Measurements from ENCODE around the gene YEATS4.

The YEATS4 gene

DNA sequence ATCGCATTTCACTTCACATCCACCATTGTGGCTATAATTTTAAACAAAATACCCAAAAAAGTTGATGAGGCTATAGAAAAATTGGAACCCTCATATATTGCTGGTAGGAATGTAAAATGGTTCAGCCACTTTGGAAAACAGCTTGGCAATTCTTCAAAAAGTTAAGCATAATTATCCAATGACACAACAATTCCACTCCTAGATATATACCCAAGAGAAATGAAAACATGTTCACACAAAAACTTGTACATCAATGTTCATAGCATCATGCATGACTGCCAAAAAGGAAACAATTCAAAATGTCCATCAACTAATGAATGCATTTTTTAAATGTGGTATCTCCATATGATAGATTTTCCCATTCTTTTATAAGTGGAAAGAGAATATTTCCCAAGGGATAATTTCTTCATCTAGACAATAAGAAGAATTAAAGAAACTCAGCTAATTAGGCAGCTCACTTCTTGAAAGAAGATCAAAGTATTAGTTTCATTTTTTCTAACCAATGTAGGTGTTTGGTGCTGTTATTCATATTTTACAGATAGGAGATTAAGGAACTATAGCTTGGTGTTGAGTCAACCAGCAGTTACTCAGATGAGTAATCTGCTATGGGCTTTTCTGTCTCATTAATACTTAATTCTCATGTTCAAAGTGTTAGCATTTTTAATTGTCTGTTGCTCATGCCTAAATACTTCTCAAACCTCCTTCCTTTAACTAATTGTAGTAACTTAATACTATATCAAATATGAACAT is 32.8 kb downstream of the YEATS4 start:
- DNase-seq (ENCODE audit: low spot score): no peak

- no peak for DNase-seq (ENCODE audit: low spot score)
Observed at GRCh38 chr12:69396041-69396440, 36.5 kb downstream of the YEATS4 start.

DNA sequence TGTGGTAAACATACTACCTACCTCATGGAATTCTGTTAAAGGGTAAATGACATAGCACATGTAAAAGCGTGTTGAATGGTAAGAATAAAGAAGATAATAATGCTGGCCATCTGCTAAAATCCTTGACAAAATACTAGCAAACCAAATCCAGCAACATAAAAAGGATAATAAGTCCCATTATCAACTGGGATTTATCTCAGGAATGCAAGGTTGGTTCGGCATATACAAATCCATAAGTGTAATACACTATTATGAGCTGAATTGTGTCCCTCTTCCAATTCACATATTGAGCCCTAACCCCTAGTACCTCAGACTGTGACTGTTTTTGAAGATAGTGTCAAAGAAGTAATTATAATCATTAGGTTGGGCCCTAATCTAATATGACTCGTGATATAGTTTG is 37.4 kb downstream of the YEATS4 start:
- no peak for DNase-seq (ENCODE audit: low spot score)

DNA sequence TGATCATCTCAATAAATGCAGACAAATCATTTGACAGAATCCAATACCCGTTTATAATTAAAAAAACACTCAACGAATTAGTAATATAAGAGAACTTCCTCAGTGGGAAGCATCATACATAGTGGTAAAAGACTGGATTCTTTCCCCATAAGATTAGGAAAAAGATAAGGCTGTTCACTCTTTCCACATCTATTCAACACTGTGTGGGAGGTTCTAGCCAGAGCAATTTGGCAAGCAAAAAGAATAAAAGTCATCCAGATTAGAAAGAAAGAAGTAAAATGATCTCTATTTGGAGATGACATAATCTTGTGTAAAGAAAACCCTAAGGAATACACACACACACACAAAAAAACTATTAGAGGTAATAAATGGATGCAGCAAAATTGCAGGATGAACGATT is 38.4 kb downstream of the YEATS4 start:
- no peak for DNase-seq (ENCODE audit: low spot score)

DNA sequence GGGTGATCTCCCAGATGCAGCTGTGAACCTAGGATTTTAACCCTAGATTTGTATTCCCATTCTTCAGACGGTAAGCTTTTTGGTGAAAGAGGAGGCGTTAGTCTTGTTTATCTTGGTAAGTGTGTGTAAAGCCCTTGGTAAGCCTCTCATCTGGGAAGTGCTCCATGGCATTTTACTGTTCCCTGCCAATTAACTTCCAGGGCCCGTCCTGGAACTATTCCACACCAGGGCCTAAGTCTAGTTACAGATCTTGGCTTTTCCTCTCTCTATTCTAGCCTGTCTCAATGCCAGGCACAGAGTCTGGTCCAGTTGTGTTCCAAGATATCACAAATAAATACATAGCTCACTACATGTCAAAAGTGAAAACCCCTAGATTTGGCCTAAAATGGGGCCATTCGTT is 42.4 kb downstream of the YEATS4 start:
- no peak for DNase-seq (ENCODE audit: low spot score)

GRCh38 chr12:69404851-69405565 is 45.5 kb downstream of the YEATS4 start:
- no peak for DNase-seq (ENCODE audit: low spot score)

- DNase-seq (ENCODE audit: low spot score): no peak
Observed at GRCh38 chr12:69405566-69405865, 46.0 kb downstream of the YEATS4 start.

DNA sequence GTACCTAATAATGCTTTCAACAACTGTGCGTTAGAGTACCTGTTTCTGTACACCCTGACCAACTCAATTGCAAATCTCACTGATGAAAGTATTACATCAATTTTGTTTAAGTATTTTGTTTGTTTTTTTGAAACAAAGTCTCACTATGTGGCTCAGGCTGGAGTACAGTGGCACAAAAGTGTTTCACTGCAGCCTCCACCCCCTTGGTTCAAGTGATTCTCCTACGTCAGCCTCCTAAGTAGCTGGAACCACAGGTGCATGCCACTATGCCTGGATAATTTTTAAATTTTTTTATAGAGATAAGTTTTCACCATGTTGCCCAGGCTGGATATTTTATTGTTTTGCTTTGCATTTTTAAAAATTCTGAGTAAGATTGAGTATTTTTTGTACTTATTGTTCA is 46.7 kb downstream of the YEATS4 start:
- DNase-seq (ENCODE audit: low spot score): no peak

DNA sequence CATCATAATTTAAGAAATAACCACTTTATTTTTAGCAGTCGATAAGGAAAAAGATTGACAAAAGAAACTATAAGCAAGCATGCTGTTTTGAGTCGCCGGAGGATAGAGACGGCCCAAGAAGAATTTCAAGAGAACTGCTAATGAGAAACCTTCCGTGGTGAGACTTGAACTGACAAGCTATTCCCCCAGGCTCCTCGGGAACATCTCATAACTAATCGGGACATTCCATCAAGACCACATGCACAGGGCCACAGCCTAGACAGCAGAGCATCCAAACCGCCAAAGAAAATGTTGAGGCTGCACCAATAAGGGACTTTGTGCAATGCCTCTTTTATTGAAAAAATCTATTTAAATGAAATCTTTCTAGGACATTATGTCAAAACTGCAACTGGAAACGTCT is 51.0 kb downstream of the YEATS4 start:
- DNase-seq (ENCODE audit: low spot score): no peak

- no peak for DNase-seq (ENCODE audit: low spot score)
Observed at GRCh38 chr12:69412655-69413054, 53.1 kb downstream of the YEATS4 start.

- DNase-seq (ENCODE audit: low spot score): peak; percentile 71
Observed at GRCh38 chr12:69415471-69416275, 56.1 kb downstream of the YEATS4 start.

DNA sequence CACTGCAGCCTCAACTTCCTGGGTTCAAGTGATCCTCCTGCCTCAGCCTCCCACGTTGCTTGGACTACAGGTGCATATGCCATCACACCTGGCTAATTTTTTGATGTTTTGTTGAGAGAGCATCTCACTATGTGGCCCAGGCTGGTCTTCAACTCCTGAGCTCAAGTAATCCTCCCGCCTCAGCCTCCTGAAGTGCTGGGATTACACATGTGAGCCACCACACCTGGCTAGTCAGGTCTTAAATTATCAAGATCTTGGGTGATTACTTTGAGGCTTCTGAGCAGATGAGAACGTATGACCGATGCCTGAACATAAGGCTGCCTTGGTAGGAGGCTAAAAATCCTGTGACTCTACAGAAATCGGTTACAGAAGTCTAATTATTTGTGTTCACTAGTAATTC is 57.7 kb downstream of the YEATS4 start:
- DNase-seq (ENCODE audit: low spot score): no peak

DNA sequence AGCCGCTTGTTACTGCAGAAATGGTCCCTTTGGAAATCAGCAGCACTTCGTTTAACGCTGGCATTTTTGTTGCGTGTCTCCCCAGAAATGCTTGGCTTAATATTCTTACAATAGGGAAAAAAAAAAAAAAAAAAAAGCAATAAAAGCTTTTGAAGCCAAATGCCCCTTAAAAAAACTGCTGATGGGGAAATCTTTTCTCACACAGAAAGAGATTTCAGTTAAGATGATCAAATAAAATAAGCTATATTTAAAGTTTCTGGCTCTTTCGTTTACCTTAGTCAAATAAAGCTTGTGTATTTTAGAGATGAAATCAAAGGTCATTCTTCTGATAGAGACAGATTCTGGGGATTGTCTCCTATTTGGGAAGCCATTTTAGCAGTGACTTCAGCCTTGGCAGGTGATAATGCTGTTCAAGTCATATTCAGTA is 58.2 kb downstream of the YEATS4 start:
- DNase-seq (ENCODE audit: low spot score): no peak

DNA sequence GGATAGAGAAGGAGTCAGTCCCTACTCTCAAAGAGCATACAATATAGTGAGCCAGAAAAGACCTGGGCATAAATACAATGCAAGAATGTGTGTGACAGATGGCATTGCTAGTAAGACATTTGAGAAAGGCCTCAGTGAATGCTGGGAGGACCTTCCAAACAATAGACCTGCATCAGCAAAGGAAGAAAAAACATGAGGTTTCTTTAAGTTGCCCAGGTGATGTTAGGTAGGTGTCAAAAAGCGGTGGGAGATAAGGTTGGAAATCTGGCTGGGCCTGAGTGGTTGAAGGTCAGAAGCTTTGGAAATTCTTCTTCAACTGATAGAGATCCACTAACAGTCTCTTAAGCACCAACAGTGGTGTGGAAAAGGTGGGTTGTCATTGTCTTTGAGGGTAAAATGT is 60.2 kb downstream of the YEATS4 start:
- DNase-seq (ENCODE audit: low spot score): no peak

GRCh38 chr12:69421548-69421947 is 62.0 kb downstream of the YEATS4 start:
- no peak for DNase-seq (ENCODE audit: low spot score)

- DNase-seq (ENCODE audit: low spot score): no peak
Observed at GRCh38 chr12:69423037-69423905, 63.7 kb downstream of the YEATS4 start.

- no peak for DNase-seq (ENCODE audit: low spot score)
Observed at GRCh38 chr12:69425417-69425816, 65.9 kb downstream of the YEATS4 start.

- no peak for DNase-seq (ENCODE audit: low spot score)
Observed at GRCh38 chr12:69428351-69429073, 69.0 kb downstream of the YEATS4 start.

GRCh38 chr12:69430942-69431590 is 71.5 kb downstream of the YEATS4 start:
- peak; percentile 70 for DNase-seq (ENCODE audit: low spot score)

DNA sequence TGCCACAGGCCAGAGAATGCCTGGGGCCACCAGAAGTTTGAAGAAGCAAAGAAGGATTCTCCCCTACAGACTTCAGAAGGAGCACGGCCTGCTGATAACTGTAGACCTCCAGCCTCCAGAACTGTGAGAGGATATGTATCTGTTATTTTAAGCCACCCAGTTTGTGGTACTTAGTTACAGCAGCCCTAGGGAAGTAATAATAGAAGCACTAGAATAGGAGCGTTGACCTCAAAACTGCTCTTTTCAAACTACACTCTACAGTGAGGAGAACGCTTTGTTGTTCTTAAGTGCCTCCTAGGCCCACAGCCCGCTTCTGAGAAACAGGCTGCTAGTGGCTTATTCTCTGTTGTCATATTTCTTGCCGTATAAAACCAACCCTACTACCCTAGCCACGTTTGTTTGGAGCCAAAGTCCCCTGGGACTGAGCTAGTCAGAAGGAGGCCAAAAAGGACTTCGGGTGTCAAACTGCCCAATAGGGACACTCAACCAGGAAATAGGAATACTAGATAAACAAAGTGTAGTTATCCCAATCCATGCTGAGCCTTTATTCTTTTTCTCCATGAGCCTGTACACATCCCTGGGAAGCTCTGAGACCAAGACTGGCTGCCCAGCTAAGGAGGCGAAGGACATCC is 72.2 kb downstream of the YEATS4 start:
- DNase-seq (ENCODE audit: low spot score): no peak

Measured in globus pallidus (tissue), 1 donor.